Caco-2 (cell line): ENCODE data around the gene NEK9. TPM values are rescaled to one million over a fixed set of nuclear protein-coding genes. Genes with fewer than 3 reads are reported as not detected.
A peak's percentile ranks its signal among the peaks of the same experiment; 100 is the strongest.

Experiments
- BruUV-seq: library from RNA; stranded (reverse); fragments of 400-500 nt; replicated peaks from 2 replicates; lab custom pipeline; 2021; lab: Mats Ljungman, UMichigan
- CTCF ChIA-PET: fragments of 300-600 bp; sonication (Branson Sonifier 250); formaldehyde crosslinking; loops from one replicate; lab custom pipeline; 2022; ENCODE audit warnings: antibody characterized with exemption; lab: Charles Lee
- POLR2A ChIA-PET: fragments of 300-600 bp; sonication (Branson Sonifier 250); formaldehyde crosslinking; loops from one replicate; lab custom pipeline; 2022; ENCODE audit warnings: antibody characterized with exemption; lab: Charles Lee
- DNase-seq, 2 experiments: peaks; one replicate each; pipeline versions ENCODE4 v3.0.0 to v3.0.0-alpha.2; 2020 to 2022
- H3K27me3 ChIP-seq: replicated peaks from 2 replicates; pipeline ENCODE4 v1.6.0; 2011; ENCODE audit warnings: low read length; ENCODE audit not compliant: control insufficient read depth, insufficient read depth
- H3K36me3 ChIP-seq: 2 replicates; pipeline ENCODE4 v1.5.1; 2011; ENCODE audit warnings: low read length; ENCODE audit not compliant: control insufficient read depth, insufficient read depth
- H3K4me1 ChIP-seq: fragments of 250-450 bp; sonication (Bioruptor Pico); 2 replicates; pipeline ENCODE4 v1.5.1; 2020; ENCODE audit warnings: mild to moderate bottlenecking
- H3K4me3 ChIP-seq: 2 replicates; pipeline ENCODE4 v1.5.1; 2011; ENCODE audit warnings: low read depth, mild to moderate bottlenecking, control low read depth, low read length
- H3K9me3 ChIP-seq: fragments of 250-450 bp; sonication (Bioruptor Pico); 2 replicates; pipeline ENCODE4 v1.5.1; 2020; ENCODE audit warnings: mild to moderate bottlenecking, moderate library complexity
- H3K27ac Mint-ChIP-seq: one replicate; pipeline ENCODE4 v1.8.0; 2022; ENCODE audit warnings: mixed read lengths; ENCODE audit not compliant: unreplicated experiment
- H3K27me3 Mint-ChIP-seq: one replicate; pipeline ENCODE4 v1.8.0; 2022; ENCODE audit warnings: mixed read lengths; ENCODE audit not compliant: insufficient read depth, unreplicated experiment
- H3K36me3 Mint-ChIP-seq: one replicate; pipeline ENCODE4 v1.8.0; 2022; ENCODE audit warnings: mild to moderate bottlenecking, mixed read lengths; ENCODE audit not compliant: insufficient read depth, unreplicated experiment
- H3K4me1 Mint-ChIP-seq: one replicate; pipeline ENCODE4 v1.8.0; 2022; ENCODE audit warnings: low read depth, mixed read lengths; ENCODE audit not compliant: unreplicated experiment
- H3K4me3 Mint-ChIP-seq: one replicate; pipeline ENCODE4 v1.8.0; 2022; ENCODE audit warnings: mild to moderate bottlenecking, moderate library complexity, mixed read lengths; ENCODE audit not compliant: unreplicated experiment
- H3K9me3 Mint-ChIP-seq: one replicate; pipeline ENCODE4 v1.8.0; 2022; ENCODE audit warnings: mixed read lengths; ENCODE audit not compliant: unreplicated experiment
- CTCF ChIP-seq, 2 experiments: fragments of 200-600 bp in 1 of 2; IDR thresholded peaks; 1 replicate in 1 of 2; 2 replicates in 1 of 2; pipeline versions ENCODE4 v1.5.1 to v1.8.0; 2011 to 2022; ENCODE audit warnings: antibody characterized with exemption in 1 of 2, control low read depth in 1 of 2, inconsistent platforms in 1 of 2, low read depth in 1 of 2, low read length in 1 of 2, mild to moderate bottlenecking in 1 of 2, moderate library complexity in 1 of 2; ENCODE audit not compliant: insufficient read depth in 1 of 2, severe bottlenecking in 1 of 2, unreplicated experiment in 1 of 2
- intact Hi-C: fragments of 100-400 bp; cut with micrococcal nuclease; formaldehyde crosslinking; loops from one replicate; pipeline ENCODE4 v1.10.0; 2022; ENCODE audit not compliant: unreplicated experiment
- total RNA-seq: library from RNA; stranded (reverse); gene quantifications from 2 replicates; pipeline ENCODE4 v1.2.3, GENCODE V29; 2022

The NEK9 gene
- total RNA-seq, 1 experiment from 2014 or later: 69.2 TPM

- peak overlapping the region; percentile 86 for H3K27ac Mint-ChIP-seq
- Histone ChIP-seq H3K27me3 (no peaks in the 10 kb centered on the region), H3K36me3 (0 out of 2 replicates have a peak, but pooled peaks cover 1% of the 10 kb centered on the region), H3K4me3 (peak overlapping the region; percentile 96), H3K9me3 (no peaks in the 10 kb centered on the region), H3K4me1 (peaks cover 16% of the 10 kb centered on the region; the same call in 1 of the 2 replicates)
- no peak for DNase-seq
- peaks cover 31% of the 10 kb centered on the region for H3K36me3 Mint-ChIP-seq
- no TSS peak for BruUV-seq
- H3K9me3 Mint-ChIP-seq: no peaks in the 10 kb centered on the region
- ChIA-PET CTCF (interaction anchor here (1.0 kb wide), 1 partner anchor 435 kb away, joined by 3 read pairs; no protein-coding TSS in a partner anchor), POLR2A (interaction anchor here (0.5 to 2.1 kb wide), 8 partner anchors 27 to 176 kb away, joined by 3 to 13 read pairs (median 6); partner anchors contain the start of gene ACYP1)
- no peaks in the 10 kb centered on the region for H3K27me3 Mint-ChIP-seq
- H3K4me1 Mint-ChIP-seq: no peaks in the 10 kb centered on the region
- no peak for TF ChIP-seq CTCF (IDR thresholded peaks at IDR 0.05; ENCODE audit: insufficient read depth in 1 of 2, low read depth in 1 of 2, low read length in 1 of 2, severe bottlenecking in 1 of 2, unreplicated experiment in 1 of 2)
- H3K4me3 Mint-ChIP-seq: peak overlapping the region; percentile 80
- intact Hi-C loops: no loop called here
These were observed 715 bp downstream of the NEK9 start for GRCh38 chr14:75126121-75126544.

GRCh38 chr14:75125617-75126016, 1.2 kb downstream of the NEK9 start:
- CTCF ChIA-PET: no interaction called here
- H3K27me3 ChIP-seq: no peaks in the 10 kb centered on the region
- no peaks in the 10 kb centered on the region for H3K9me3 ChIP-seq
- no TSS peak for BruUV-seq
- Mint-ChIP-seq H3K4me3 (peak overlapping the region; percentile 80), H3K4me1 (no peaks in the 10 kb centered on the region), H3K27me3 (no peaks in the 10 kb centered on the region), H3K27ac (peak overlapping the region; percentile 86), H3K36me3 (peaks cover 32% of the 10 kb centered on the region), H3K9me3 (no peaks in the 10 kb centered on the region)
- intact Hi-C loops: no loop called here
- DNase-seq: no peak
- H3K4me1 ChIP-seq: peaks cover 16% of the 10 kb centered on the region; the same call in 1 of the 2 replicates
- H3K36me3 ChIP-seq: 0 out of 2 replicates have a peak, but pooled peaks cover 1% of the 10 kb centered on the region
- POLR2A ChIA-PET: interaction anchor here (0.5 kb wide), 1 partner anchor 148 kb away, joined by 13 read pairs; no protein-coding TSS in a partner anchor
- no peak for TF ChIP-seq CTCF (IDR thresholded peaks at IDR 0.05; ENCODE audit: insufficient read depth in 1 of 2, low read depth in 1 of 2, low read length in 1 of 2, severe bottlenecking in 1 of 2, unreplicated experiment in 1 of 2)
- peak overlapping the region; percentile 96 for H3K4me3 ChIP-seq

GRCh38 chr14:75123991-75124390, 2.9 kb downstream of the NEK9 start:
- Histone ChIP-seq H3K4me3 (no peak overlapping the region), H3K9me3 (no peaks in the 10 kb centered on the region), H3K36me3 (0 out of 2 replicates have a peak, but pooled peaks cover 1% of the 10 kb centered on the region), H3K4me1 (peaks cover 16% of the 10 kb centered on the region; the same call in 1 of the 2 replicates), H3K27me3 (no peaks in the 10 kb centered on the region)
- intact Hi-C loops: no loop called here
- CTCF ChIA-PET: no interaction called here
- no peaks in the 10 kb centered on the region for H3K9me3 Mint-ChIP-seq
- no peaks in the 10 kb centered on the region for H3K4me1 Mint-ChIP-seq
- no peak overlapping the region for H3K4me3 Mint-ChIP-seq
- no TSS peak for BruUV-seq
- TF ChIP-seq CTCF (IDR thresholded peaks at IDR 0.05; ENCODE audit: insufficient read depth in 1 of 2, low read depth in 1 of 2, low read length in 1 of 2, severe bottlenecking in 1 of 2, unreplicated experiment in 1 of 2): no peak
- no peak overlapping the region for H3K27ac Mint-ChIP-seq
- H3K36me3 Mint-ChIP-seq: peaks cover 37% of the 10 kb centered on the region
- POLR2A ChIA-PET: no interaction called here
- no peaks in the 10 kb centered on the region for H3K27me3 Mint-ChIP-seq
- no peak for DNase-seq
